GM19328 (cell line): ENCODE data around the gene CTSZ.
"Not testable (repeated sequence)": the region's sequence is repeated elsewhere in the genome, so short reads cannot be mapped to it uniquely, and the experiment has no call there.

ENCODE experiments used
- ATAC-seq: cut with Tn5 transposase; IDR thresholded peaks from one replicate; pipeline ENCODE4 v1.9.1; 2021; ENCODE audit warnings: mild to moderate bottlenecking, moderate library complexity; ENCODE audit not compliant: unreplicated experiment

Gene CTSZ

DNA sequence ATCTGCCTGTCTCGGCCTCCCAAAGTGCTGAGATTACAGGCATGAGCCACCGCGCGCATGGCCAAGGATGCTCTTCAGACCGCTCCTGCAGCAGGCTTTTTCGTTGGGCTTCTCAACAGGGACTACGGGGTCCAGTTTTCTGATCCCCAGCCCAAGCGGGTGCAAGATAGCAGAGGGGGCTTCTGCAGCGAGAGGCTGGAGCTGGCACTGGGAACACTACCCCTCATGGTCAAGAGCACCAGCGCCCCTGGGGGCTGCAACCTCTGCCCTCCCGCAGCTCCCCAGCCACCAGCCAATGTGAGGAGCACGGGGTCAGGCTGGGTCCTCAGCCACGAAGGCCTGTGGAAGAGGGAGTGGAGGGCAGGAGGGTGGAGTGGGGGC lies 6.0 kb downstream of the CTSZ start:
- ATAC-seq = no peak

GRCh38 chr20:59000326-59000725 lies 6.7 kb downstream of the CTSZ start:
- no peak for ATAC-seq

GRCh38 chr20:58998656-58999055 lies 8.4 kb downstream of the CTSZ start:
- ATAC-seq = no peak

GRCh38 chr20:58997141-58997770 lies 9.8 kb downstream of the CTSZ start:
- ATAC-seq = no peak

- no peak for ATAC-seq
Measured at GRCh38 chr20:58996226-58996611, 10.8 kb downstream of the CTSZ start.

- ATAC-seq = no peak
Measured at GRCh38 chr20:58995461-58996225, 11.4 kb downstream of the CTSZ start.

DNA sequence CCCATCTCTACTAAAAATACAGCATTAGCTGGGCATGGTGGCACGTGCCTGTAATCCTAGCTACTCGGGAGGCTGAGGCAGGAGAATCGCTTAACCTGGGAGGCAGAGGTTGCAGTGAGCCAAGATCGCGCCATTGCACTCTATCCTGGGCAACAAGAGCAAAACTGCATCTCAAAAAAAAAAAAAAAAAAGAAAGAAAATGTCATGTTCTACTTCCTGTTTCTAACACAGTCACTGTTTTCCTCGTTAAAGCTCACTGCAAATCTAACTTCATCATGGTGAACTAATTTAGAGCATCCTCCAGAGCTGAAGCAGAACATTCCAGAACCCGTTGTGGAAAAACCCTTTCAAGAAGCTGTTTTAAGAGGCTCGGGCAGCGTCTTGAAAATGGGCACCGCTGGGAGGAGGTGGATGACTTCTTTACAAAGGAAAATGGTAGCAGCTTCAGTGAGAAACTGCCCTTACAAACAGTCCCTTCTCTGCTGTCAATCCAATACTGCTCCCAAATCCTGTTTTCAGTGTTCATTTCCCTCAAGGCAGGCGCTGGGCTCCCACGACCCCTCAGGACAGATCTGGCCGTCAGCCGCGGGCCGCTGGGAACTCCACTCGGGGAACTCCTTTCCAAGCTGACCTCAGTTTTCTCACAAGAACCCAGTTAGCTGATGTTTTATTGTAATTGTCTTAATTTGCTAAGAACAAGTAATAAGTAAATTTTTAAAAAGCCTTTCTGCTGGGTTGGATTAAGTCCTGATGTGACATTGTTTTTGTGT lies 12.5 kb downstream of the CTSZ start:
- ATAC-seq = no peak

GRCh38 chr20:58993332-58994248 lies 13.5 kb downstream of the CTSZ start:
- no peak for ATAC-seq

DNA sequence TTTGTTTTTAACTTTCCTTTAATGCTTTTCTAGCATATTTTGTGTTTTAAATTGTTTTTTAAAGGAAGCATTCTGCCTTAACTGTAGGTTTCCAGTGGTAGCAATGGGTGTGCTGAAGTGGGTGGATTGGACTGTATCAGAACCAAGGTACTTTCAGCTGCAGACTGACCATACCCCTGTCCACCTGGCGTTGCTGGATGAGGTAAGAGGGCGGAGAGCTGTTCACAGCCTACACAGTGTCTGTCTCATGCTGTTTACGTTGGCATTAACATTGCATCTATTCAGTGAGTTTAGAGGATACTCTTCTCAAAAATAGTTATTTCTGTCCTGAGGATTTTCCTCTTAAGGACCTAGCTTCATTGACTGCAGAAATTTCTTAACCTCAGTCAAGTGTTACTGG lies 14.1 kb downstream of the CTSZ start:
- no peak for ATAC-seq

GRCh38 chr20:58991715-58992114 lies 15.3 kb downstream of the CTSZ start:
- no peak for ATAC-seq

DNA sequence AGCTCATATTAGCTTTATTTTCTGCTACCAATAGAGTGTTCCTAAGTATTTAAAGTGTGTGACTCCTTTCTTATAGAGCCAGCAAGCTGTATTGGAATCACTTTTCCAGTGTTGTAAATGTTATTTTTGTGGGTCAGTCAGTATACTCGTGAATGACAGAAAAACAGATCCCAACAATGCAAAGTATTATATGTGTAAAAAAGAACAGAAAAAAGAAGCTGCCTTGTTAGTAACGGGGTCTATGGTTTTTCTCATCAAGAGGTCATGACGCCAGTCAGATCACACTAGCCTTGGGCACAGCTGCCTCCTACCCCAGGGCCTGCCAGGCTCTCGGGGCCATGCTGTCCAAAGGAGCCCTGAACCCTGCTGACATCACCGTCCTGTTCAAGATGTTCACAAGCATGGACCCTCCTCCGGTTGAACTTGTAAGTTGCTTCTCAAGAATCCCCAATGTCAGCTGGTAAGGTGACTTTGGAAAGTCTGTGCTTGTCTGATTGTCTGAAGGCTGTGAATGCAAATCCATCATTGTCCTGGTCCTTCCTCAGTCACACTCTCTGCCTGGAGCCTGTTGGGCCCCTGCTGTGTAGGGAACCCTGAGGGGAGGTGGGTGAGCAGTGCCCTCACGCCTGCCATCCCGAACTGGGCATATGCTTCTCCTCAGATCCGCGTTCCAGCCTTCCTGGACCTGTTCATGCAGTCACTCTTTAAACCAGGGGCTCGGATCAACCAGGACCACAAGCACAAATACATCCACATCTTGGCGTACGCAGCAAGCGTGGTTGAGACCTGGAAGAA lies 16.2 kb downstream of the CTSZ start:
- ATAC-seq = no peak

GRCh38 chr20:58989196-58989595 lies 17.9 kb downstream of the CTSZ start:
- no peak for ATAC-seq

- no peak for ATAC-seq
Measured at GRCh38 chr20:58988565-58988882, 18.5 kb downstream of the CTSZ start.

GRCh38 chr20:58987790-58988564 lies 19.1 kb downstream of the CTSZ start:
- no peak for ATAC-seq

DNA sequence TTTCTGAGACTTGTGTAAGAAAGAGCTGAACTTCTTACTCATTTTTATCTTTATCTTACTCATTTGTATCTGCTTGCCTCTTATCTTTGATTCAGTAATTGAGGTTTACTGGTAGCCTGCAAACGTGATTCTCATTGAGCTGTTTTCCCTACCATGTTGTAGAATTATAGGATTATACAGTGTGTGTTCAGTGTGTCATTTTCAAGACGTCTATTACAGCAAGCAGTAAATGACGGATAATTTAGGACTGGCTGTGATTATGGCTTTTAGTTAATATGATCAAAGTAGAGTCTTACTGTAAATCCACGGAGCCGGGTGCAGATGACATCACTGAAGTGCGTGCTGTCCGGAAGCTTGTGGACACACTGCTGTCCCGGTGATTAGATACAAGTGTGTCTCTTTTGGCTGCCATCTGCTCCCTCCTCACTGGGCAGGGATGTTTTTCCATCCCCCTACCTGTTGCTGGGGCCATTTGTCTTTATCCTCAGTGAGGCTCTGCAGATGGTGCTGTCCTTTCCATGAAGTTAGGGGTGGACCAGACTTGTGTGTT lies 20.0 kb downstream of the CTSZ start:
- no peak for ATAC-seq

GRCh38 chr20:58986286-58986967 lies 20.6 kb downstream of the CTSZ start:
- no peak for ATAC-seq

DNA sequence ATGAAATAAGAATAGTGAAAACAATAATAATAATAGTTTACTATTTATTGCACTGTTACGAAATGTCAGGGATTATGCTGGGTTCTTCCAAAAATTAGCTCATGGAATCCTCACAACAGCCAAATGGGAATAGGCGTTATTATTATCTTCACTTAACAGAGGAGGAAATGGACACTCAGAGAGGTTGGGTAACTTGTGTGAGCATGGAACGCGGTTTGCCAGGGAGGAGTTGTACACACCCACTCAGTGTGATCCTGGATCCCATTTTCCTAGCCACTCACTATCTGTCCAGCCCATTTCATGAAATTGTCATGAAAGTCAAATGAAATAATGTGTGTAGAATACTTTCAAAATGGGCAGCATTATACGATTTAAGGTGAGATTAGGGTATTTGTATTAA lies 21.4 kb downstream of the CTSZ start:
- ATAC-seq = no peak

DNA sequence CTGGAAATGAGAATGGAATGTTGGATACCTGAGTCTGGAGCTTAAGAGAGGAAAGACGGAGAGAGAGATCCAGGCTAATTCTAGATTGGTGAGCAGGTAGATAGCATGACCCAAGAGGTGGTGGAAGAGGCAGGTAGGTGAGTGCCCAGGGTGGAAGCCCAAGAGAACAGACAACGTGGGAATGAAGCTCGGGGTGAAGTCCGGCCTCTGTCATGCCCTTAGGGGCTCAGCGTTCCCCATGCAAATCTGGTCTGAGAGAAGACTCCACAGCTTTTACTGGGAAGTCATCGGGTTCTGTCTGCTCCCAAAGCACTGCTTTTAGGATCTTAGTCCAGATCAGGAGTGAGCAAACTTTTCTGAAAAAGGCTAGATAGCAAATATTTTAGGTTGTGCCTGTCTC lies 22.4 kb downstream of the CTSZ start:
- ATAC-seq = no peak

DNA sequence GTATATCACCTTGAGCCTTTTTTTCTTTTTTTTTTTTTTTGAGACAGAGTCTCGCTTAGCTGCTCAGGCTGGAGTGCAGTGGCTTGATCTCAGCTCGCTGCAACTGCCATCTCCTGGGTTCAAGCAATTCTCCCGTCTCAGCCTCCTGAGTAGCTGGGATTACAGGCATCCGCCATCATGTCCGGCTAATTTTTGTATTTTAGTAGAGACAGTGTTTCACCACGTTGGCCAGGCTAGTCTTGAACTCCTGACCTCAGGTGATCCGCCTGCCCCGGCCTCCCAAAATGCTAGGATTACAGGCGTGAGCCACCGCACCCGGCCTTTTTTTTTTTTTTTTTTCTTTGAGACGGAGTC lies 24.0 kb downstream of the CTSZ start:
- ATAC-seq = not testable (repeated sequence)
